NCI-H2227 treated with DMSO at 0.1 percent for 48 hours (cell line): ENCODE measurements around the gene PRR33.
"Not testable (repeated sequence)": the region's sequence is repeated elsewhere in the genome, so short reads cannot be mapped to it uniquely, and the experiment has no call there.

Source experiments
- DNase-seq: peaks from one replicate; lab custom pipeline; 2025; lab: John Stamatoyannopoulos, UW

Gene PRR33

DNA sequence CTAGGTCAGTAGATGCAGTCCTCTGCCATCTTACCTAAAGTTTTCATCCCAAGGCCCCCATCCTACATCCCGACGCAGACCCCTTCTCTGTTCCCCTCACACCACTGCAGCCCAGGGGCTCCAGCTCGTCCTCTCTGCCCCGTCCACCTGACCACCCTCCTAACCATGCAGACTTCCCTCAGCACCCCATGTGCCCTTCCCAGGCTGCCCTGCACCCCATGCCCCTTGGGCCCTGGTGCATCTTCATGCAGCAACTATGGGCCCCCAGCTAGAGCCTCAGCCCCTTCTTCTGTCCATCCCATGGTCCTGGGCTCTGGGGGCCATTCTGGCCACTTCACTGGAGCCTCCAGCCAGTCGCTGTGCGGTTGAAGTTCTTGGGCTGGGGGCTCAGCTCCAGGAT is 2.9 kb downstream of the PRR33 start:
- no peak for DNase-seq

DNA sequence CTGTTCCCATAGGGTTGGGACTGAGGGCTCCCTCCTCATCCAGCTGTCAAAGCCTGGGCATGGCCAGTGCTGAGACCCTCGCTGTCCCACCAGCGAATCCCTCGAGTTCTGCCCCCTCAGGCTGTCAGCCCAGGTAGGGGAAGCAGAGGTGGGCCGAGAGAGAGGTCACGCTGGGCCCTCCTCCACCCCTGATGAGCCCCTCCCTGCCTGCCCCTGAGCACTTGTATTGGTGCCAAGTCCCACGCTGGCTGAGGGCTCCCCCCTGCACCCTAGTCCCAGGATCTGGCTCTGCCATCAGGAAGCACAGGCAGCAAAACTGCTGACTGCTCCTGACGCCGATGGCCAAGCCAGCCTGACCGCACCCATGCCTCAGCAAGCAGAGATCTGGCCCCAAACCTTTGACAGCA is 3.3 kb downstream of the PRR33 start:
- no peak for DNase-seq

DNA sequence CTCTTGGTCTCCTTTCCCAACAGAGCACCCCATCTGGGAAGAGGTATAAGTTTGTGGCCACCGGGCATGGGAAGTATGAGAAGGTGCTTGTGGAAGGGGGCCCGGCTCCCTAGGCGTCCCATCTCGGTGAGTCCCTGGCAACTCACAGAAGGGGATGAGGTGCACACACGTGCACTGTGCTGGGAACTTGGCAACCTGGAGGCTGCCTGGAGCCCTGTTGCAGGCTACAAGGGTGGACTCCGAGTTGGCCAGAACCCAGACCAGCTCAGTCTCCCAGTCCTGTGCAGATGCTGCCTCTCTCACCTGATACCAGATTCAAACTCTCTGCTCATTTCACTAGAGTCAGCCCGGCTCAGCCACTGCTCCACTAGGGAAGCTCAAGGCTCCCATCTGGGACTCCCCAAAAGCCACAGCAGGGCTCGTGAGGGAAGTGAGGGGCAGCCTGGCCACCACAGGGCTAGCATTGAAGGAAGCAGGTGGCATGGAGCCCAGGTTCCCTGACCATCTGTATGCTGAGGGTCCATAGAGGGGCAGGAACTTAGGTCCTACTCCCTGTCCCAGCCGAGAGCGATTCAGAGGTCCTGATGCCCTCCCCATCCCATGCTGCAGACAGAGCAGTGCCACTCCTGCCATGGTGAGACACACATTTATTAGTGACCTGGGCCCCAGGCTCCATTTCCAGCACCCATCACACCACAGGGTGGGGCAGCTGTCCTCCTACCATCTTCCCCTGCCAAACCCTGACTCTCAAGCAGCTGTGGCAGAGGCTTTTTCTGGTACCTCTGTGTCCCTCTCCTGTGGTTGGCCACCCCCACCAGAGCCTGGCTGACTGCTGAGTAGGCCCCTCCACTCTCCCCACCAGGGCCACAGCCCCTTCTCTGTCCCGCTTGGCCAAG is 4.0 kb downstream of the PRR33 start:
- no peak for DNase-seq

DNA sequence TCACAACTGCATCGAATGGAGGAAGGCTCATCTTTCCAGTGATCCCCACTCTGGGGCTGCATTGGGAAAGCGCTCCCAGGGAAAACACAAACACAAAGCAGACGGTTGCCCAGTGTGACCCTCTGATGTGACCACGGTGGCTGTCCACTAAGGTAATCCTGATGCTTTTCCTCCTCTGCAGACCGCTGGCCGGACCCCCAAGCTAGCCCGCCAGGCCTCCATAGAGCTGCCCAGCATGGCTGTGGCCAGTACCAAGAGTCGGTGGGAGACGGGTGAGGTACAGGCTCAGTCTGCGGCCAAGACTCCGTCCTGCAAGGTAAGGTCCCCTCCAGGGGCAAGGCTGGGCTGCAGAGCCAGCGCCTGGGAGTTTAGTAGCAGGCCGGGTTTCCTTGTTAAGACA is 5.1 kb downstream of the PRR33 start:
- DNase-seq = not testable (repeated sequence)

DNA sequence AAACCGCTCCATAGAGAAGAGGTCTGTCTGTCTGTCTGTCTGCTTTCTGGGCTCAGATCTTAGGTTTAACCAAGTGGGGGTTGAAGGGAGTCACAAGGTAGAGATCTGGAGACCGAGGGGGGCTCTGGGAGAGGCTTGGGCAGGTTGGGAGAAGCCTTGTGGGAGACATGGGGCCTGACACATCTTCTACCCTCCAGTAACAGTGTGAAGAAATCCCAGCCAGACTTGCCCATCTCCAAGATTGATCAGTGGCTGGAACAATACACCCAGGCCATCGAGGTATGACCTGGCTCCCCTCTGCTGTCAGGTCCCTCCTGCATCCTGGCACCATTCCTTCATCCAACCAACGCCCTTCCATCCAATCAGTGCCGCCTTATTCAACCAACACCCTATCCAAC is 7.4 kb downstream of the PRR33 start:
- no peak for DNase-seq

DNA sequence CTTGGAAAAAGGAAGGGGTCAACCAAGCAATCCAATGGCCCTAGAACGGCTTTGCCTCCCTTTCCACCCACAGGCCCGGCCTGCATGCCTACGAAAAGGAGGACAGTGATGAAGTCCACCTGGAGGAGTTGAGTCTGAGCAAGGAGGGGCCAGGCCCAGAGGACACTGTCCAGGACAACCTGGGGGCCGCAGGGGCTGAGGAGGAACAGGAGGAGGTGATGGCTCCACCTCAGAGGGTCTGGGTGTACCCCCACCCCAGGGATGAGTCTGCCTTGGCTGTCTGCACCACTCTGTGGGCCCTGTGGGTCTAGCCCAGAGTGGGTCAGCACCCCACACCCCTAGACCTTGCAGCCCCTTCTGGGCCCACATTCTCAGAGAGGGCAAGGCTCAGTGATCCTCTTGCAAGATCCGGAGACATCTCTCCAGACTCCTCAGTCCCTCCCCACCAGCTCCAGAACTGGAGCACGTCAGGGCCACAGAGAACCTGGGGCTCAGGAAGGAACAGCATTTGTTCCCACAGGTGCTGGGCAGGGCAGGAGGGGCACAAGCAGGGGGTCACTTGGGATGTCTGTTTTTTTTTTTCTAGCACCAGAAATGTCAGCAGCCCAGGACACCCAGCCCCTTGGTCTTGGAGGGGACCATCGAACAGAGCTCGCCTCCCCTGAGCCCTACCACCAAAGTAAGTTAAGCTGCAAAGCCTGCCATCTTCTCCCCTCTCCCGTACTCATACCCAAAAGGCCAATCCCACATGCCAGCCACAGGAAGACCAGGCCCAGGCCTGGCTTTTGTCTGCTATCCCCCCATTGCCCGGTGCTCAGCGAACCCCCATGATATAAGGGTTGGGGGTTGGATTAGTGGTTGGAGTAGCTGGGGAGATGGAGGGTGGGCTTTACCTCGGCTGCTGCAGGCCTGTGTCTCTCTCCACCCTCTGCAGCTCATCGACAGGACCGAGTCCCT is 8.1 kb downstream of the PRR33 start:
- DNase-seq = no peak

DNA sequence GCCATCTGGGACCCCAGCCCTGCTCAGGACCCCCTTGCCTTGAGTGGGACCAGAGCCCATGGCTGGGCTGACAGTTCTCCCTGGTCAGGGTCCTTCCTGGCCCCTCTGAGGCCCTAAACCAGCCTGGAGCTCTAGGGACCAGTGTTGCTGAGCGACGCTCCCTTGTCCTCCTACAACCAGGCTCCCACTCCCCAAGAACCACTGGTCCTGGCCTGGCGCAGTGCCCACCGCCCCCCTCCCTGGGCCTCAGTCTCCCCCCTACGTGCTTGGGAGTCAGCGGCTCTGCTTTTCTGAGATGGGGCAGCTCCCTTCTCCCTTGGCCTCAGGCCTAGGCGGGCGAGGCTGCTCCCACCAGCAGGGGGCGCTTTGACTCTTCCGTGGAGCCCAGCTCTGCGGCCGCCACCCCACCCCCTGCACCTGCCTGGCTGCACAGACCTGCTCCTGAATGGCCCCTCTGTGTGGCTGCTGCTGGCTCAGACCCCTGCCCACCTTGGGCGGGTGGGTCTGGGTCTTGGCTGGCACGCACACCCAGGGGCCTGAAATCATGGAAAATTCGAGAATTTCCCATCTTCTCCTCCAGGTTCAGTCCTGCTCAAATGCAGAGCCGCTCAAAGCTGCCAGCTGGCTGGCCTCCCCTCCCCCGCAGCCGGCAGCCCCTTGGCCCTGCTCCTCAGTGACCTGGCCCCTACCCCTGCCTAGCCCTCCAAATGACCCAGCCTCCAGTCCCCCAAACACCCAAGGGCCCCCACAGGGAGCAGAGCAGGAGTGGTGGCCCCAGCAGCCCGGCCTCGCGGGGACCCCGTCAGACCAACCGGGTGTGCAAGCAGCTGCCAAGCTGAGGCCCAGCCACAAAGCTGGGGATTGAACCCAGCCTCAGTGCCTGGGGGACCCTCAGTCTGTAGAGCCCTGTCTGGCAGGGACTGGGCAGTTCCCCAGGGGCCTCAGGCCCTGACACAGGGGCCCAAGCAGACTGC is 9.1 kb downstream of the PRR33 start:
- peak; percentile 56 for DNase-seq

DNA sequence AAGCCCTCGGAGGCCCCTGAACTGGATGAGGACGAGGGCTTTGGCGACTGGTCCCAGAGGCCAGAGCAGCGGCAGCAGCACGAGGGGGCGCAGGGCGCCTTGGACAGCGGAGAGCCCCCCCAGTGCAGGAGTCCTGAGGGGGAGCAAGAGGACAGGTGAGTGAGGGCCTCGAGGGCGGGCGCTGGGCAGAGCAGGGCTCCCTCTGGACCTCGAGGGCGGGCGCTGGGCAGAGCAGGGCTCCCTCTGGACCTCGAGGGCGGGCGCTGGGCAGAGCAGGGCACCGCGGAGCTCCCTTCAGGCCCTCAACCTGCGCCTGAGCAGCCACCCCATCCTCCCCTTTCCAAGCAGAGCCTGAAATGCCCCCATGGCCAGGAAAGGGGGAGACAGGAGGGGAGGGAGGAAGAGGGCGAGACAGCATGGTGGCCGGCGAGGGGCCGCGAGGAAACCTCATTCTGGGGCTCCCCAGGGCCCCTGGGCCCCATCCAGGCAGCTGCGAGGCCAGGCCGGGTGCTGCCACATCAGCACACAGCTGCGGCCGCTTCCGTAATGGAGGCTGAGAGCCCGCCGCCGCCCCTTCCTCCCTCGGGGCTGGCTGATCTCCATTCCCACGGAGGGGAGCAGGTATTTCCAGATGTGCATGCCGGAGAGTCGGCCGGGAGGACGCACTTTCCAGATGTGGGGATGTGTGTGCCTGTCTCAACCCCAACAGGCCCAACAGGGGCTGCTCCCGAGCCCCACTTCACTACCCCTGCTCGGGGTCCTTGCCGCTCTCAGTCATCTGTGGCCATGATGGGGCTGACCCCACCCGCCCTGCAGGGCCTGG is 10.0 kb downstream of the PRR33 start:
- no peak for DNase-seq

DNA sequence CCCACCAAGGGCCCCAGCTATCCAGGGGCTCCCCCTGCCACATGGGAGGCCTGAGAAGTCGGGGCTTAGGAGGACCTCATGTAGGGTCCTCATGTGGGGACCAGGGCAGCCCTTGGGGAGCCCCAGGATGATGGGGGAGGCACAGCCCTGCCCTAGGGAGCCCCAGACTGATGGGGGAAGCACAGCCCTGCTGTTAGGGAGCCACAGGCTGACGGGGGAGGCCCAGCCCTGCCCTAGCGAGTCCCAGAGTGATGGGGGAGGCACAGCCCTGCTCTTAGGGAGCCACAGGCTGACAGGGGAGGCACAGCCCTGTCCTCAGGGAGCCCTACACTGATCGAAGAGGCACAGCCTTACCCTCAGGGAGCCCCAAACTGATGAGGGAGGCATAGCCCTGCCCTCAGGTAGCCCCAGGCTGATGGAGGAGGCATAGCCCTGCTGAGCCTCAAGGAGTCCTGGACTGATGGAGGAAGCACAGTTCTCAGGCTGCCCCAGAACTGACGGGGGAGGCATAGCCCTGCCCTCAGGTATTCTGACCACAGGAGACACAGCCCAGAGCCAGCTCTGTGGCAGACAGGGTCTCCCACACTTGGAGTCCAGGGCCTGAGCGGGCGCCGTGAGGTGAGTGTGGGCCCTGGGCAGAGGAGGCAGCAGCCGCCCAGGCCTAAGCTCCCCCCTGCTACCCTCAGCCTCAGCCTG is 10.8 kb downstream of the PRR33 start:
- DNase-seq = no peak

DNA sequence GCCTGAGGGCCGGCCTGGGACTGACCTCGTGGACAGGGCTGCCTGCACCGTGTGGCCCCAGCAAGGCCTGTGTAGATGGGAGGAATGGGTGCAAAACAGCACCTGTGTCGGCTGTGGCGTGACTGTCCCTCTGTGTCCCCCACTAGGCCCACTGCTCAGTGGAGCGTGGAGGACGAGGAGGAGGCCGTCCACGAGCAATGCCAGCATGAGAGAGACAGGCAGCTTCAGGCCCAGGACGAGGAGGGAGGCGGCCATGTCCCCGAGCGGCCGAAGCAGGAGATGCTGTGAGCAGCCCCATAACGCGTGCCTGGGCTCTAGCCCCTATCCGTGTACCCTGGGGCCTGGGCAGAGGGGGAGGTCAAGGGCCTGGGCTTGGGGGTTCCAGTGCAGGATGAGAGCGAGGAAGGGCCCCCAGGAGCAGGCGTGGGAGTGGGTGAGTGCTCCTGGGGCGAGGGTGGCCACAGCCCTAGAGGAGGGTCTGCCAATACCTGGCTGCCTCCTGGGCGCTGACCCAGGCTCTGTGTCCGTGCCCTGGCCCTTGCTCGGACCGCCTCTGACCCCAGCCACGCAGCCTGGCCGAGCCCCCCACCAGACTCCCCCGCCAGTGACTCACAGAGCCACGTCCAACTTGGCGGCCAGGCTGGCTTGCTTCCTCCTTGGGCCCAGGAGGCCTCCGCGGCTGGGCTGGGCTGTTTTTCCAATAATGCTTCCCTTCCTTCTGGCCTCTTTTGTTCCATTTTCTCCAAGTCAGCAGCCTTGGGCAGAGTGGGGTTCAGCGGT is 11.6 kb downstream of the PRR33 start:
- DNase-seq = no peak

DNA sequence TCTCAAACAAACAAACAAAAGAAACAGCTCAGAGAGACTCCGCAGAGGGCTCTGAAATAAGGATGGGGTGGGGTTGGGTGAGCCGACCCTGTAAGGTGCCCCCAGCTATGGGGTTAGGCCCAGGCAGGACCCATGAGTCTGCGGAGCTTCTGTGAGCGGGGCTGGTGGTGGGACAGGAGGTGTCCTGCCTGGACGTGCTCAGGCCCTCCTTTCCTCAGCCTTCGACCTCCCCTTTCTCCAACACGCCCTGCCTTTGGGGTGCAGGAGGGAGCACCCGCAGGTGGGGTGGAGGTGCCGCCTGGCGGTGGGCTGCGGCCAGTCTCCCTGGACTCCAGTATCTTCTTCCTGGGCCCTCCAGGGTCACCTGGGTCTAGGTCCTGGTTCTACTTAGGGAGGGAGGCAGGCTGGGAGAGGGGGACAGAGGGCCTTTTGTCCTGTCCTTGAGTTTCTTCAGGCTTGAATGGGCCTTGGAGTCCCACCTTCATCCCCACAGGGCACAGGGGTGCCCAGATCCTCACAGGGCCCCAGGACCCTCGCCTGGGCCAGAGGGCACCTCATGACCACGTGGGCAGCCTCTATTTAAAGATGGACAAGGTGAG is 12.3 kb downstream of the PRR33 start:
- DNase-seq = no peak

DNA sequence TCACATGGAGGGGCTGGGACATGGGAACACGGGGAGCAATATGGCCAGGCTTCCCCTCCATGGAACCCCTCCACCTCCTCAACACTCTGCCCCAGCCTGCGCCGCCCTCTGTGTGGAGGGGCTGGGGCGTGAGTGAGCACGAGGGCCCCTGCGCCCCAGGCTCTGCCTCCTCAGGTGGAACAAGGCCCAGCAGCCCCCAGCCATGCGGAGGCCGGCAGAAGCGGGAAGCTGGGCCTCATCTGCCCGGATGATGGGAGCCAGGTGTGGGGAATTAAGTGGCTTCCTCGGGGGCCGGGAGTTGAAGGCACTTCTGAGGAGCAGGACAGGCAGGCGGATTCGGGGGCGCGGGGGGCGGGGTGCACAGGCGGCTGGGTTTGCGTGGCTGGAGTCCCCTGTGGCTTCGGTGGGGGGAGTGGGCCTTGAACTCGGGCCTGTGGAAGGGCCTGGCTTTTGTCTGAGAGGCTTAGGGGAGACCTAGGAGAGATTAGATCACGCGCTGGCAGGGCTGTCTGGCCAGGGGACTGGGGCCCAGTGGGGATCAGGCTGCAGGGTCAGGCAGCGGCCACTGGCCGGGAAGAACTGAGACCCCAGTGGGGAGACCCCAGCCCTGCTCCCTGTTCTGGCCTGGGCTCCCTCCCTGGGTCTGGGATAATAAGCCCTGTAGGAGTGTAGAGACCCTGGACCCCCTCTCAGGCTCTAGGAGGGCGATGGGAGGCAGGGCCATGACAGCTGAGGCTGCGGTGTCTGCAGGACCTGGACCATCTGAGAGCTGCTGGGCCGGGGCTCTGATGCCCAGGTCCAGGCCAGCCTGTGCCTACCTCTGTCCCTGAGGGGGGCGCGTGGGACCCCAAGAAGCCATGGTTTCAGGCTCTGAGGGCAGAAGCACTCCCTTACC is 13.3 kb downstream of the PRR33 start:
- no peak for DNase-seq

DNA sequence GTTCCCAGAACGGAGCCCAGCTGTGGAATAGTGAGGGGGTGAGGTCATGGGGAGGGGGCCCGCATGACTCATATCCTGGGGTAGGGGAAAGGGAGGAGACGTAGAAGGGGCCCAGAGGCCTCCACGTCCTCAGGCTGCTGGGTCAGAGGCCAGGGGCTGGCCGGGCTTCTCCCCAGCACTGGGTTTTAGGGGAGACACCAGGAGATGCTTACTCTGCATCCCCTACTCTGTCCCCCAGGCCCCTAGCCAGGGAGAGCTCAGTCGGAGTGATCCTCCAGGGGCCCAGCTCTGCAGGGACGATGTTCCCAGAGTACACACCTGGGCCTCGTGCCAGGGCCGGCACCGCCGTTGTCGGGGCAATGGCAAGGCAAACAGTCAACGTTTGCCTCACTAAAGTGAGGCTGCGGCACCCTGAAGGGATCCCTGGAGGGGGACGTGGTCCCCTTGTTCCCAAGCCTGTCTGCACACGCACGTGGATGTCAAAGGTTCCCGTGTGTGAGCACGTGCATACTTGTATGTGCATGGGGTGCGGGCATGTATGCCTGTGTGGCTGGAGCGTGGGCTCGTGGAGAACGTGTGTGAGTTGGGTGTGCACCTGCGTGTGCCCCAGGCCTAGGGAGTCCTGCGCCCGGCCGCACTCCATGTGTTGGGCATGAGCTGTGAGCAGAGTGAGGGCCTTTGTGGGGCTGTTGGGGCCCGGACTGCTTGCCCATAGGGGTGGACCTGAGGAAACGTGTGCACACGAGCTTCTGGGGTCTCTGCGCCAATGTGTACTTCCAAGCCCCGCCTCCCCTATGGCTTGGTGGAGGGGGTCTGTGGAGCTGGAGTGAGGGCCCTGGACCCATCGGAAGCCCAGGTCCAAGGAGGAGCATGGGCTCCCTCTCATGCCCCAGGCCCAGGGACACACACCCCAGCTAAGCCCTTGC is 14.2 kb downstream of the PRR33 start:
- DNase-seq = no peak

DNA sequence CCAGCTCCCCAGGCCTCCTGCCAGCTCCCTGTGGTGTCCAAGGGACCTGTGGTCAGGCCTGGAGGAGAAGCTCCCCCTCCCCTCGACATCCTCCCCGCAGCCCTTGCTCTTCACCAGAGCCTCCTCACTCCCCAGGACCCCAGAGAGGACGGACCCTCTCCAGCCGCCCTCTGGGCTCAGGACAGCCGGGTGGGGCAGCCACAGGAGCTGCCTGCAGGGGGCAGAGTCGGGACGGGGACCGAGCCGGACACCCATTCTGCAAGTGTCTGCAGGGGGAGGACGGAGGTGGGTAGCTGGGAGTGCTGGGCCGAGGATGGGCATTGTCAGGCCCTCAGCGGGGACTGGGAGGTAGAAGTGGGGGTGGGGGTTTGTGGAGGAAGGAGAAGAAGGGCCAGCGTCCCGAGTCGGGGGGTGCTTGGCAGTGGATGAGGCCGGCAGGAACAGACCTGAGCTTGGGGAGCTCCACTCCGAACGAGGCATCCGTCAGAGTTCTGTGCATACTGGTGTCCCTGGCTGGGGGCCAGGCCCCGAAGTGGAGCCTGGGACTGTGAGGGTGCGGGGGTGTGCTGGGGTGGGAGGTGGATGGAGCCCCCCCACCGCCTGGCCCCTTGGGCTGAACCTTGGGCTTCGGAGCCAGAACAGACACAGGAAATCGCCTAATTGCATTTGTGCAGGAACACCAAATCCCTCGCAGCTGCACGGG is 15.2 kb downstream of the PRR33 start:
- DNase-seq = no peak

DNA sequence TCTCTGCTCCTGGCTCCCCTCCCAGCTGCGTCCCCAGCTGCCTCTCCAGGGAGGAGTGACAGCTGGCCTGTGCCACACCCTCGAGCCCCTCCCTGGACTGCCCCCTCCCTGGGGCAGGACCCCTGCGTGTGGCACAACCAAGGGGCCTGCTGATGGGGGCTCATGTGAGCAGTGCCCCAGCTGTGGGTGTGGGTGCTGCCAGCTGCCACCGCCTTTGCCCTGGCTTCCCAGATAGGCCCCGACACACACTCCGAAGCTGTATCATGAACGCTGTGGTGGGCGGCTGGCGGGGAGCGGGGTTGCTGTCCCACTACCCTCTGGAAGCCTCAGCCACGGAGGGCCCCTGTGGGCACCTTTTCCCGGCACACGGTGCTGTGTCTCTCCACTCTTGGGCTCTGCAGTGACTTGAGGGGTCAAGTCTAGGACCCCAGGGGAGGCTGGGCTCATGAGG is 15.8 kb downstream of the PRR33 start:
- not testable (repeated sequence) for DNase-seq
